ENCODE measurements around the gene RANGRF. TPM values are rescaled to one million over a fixed set of nuclear protein-coding genes. Genes with fewer than 3 reads are reported as not detected.

RANGRF gene
- total and polyA plus RNA-seq, 2 donors (not counting 1 experiment from before 2014, with no cell fraction given), result 48.8 to 83.2 TPM

DNA sequence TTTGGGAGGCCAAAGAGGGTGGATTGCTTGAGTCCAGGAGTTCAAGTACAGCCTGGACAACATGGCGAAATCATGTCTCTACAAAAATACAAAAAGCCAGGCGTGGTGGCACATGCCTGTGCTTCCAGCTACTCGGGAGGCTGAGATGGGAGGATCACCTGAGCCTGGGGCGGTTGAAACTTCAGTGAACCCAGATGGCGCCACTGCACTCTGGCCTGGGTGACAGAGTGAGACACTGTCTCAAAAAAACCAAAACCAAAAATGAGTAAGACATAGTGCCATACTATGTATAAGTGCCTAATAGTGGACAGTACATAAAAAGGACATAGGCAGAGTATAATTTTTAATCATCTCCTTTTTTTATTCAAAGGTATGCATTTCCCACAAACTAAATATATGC lies 44.6 kb upstream of the RANGRF start:
- 100% methylated on average over 2 of the region's 5 CpGs for WGBS (ENCODE audit: insufficient coverage)
- intact Hi-C loops (cut with micrococcal nuclease), result no loop called here
- no peak overlapping the region for H3K27ac Mint-ChIP-seq
- peaks cover 0 to 3% (median 0%) of the 10 kb centered on the region in 3 donors for H3K9me3 ChIP-seq (ENCODE audit: control extremely low read depth in 1 of 3, control insufficient read depth in 2 of 3, insufficient read depth in 1 of 3, low read length in 2 of 3)
- H3K4me3 ChIP-seq (ENCODE audit: control extremely low read depth in 1 of 5, extremely low read depth in 1 of 5, insufficient read depth in 1 of 5, low read depth in 2 of 5, low read length in 4 of 5), result no peak overlapping the region
- H3K9me3 Mint-ChIP-seq (ENCODE audit: insufficient read depth), result no peaks in the 10 kb centered on the region
- H3K79me2 ChIP-seq (ENCODE audit: control insufficient read depth, insufficient read depth, low read length), result peaks cover 77% of the 10 kb centered on the region
- POLR2A ChIA-PET, result interaction anchor here (0.6 to 5.9 kb wide), 3 partner anchors 20 to 49 kb away, joined by 3 to 158 read pairs (median 3); no protein-coding TSS in a partner anchor
- peaks cover 62% of the 10 kb centered on the region for H4K20me1 ChIP-seq (ENCODE audit: control insufficient read depth, insufficient read depth, low read length, poor library complexity, severe bottlenecking)
- H3K4me2 ChIP-seq (replicated peaks; ENCODE audit: low read depth, low read length, poor library complexity, severe bottlenecking), result no peak overlapping the region
- TF ChIP-seq, protein P1, sequence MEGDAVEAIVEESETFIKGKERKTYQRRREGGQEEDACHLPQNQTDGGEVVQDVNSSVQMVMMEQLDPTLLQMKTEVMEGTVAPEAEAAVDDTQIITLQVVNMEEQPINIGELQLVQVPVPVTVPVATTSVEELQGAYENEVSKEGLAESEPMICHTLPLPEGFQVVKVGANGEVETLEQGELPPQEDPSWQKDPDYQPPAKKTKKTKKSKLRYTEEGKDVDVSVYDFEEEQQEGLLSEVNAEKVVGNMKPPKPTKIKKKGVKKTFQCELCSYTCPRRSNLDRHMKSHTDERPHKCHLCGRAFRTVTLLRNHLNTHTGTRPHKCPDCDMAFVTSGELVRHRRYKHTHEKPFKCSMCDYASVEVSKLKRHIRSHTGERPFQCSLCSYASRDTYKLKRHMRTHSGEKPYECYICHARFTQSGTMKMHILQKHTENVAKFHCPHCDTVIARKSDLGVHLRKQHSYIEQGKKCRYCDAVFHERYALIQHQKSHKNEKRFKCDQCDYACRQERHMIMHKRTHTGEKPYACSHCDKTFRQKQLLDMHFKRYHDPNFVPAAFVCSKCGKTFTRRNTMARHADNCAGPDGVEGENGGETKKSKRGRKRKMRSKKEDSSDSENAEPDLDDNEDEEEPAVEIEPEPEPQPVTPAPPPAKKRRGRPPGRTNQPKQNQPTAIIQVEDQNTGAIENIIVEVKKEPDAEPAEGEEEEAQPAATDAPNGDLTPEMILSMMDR (IDR thresholded peaks at IDR 0.05), result no peak
- CTCF ChIA-PET, result interaction anchor here (0.6 to 1.9 kb wide), 7 partner anchors 13 to 1991 kb away, joined by 3 to 13 read pairs (median 3); partner anchors contain the start of gene TMEM107
- DNase-seq (no peak), ATAC-seq (ENCODE audit: low read depth) (no peak)
- H3K27ac ChIP-seq (ENCODE audit: low read length in 2 of 2), result peak overlapping the region in 1 of 2 donors; percentile 100
- no peak overlapping the region for H2AFZ ChIP-seq (ENCODE audit: insufficient read depth, low read depth, low read length, poor library complexity, severe bottlenecking)
- H3K36me3 ChIP-seq (replicated peaks in 1 of 2; ENCODE audit: control extremely low read depth in 1 of 2, control insufficient read depth in 1 of 2, extremely low read depth in 1 of 2, insufficient read depth in 2 of 2, low read length in 1 of 2), result peaks cover 2 to 56% of the 10 kb centered on the region in 2 experiments
- peaks cover 40% of the 10 kb centered on the region for H3K4me1 Mint-ChIP-seq
- peaks cover 26 to 31% of the 10 kb centered on the region in 2 donors for H3K4me1 ChIP-seq (ENCODE audit: control insufficient read depth in 2 of 2, insufficient read depth in 2 of 2, low read length in 2 of 2)
- no peaks in the 10 kb centered on the region for H3K27me3 ChIP-seq (replicated peaks in 1 of 4; ENCODE audit: control extremely low read depth in 1 of 4, control insufficient read depth in 3 of 4, insufficient read depth in 4 of 4, low read length in 3 of 4)
- H3K27me3 Mint-ChIP-seq, result no peaks in the 10 kb centered on the region
- no peak overlapping the region for H3K9ac ChIP-seq (ENCODE audit: low read length)
- H3K4me3 Mint-ChIP-seq, result peak overlapping the region; percentile 19

GRCh38 chr17:8244768-8245167 lies 43.7 kb upstream of the RANGRF start:
- POLR2A ChIA-PET, result interaction anchor here (5.9 kb wide), 1 partner anchor 21 kb away, joined by 158 read pairs; no protein-coding TSS in a partner anchor

More at GRCh38 chr17:8244768-8245167, 43.7 kb upstream of the RANGRF start:
- Mint-ChIP-seq H3K4me1 (peaks cover 44% of the 10 kb centered on the region), H3K9me3 (ENCODE audit: insufficient read depth) (no peaks in the 10 kb centered on the region), H3K4me3 (no peak overlapping the region), H3K27me3 (no peaks in the 10 kb centered on the region), H3K27ac (peak overlapping the region; percentile 16)
- Histone ChIP-seq H3K4me2 (replicated peaks; ENCODE audit: low read depth, low read length, poor library complexity, severe bottlenecking) (no peak overlapping the region), H3K27me3 (replicated peaks in 1 of 4; ENCODE audit: control extremely low read depth in 1 of 4, control insufficient read depth in 3 of 4, insufficient read depth in 4 of 4, low read length in 3 of 4) (no peaks in the 10 kb centered on the region), H3K36me3 (replicated peaks in 1 of 2; ENCODE audit: control extremely low read depth in 1 of 2, control insufficient read depth in 1 of 2, extremely low read depth in 1 of 2, insufficient read depth in 2 of 2, low read length in 1 of 2) (peaks cover 2 to 46% of the 10 kb centered on the region in 2 experiments), H3K27ac (ENCODE audit: low read length in 2 of 2) (peak overlapping the region in 1 of 2 donors; percentile 100), H3K79me2 (ENCODE audit: control insufficient read depth, insufficient read depth, low read length) (peaks cover 74% of the 10 kb centered on the region), H3K4me3 (ENCODE audit: control extremely low read depth in 1 of 5, extremely low read depth in 1 of 5, insufficient read depth in 1 of 5, low read depth in 2 of 5, low read length in 4 of 5) (no peak overlapping the region), H2AFZ (ENCODE audit: insufficient read depth, low read depth, low read length, poor library complexity, severe bottlenecking) (no peak overlapping the region), H3K4me1 (ENCODE audit: control insufficient read depth in 2 of 2, insufficient read depth in 2 of 2, low read length in 2 of 2) (peaks cover 31 to 37% of the 10 kb centered on the region in 2 donors), H3K9me3 (ENCODE audit: control extremely low read depth in 1 of 3, control insufficient read depth in 2 of 3, insufficient read depth in 1 of 3, low read length in 2 of 3) (peaks cover 0 to 3% (median 0%) of the 10 kb centered on the region in 3 donors), H3K9ac (ENCODE audit: low read length) (no peak overlapping the region), H4K20me1 (ENCODE audit: control insufficient read depth, insufficient read depth, low read length, poor library complexity, severe bottlenecking) (peaks cover 54% of the 10 kb centered on the region)
- DNase-seq (no peak), ATAC-seq (ENCODE audit: low read depth) (no peak)
- TF ChIP-seq, protein P1 (IDR thresholded peaks at IDR 0.05), result no peak
- TF ChIP-seq EZH2 (IDR thresholded peaks at IDR 0.05; ENCODE audit: borderline replicate concordance, insufficient read depth, low read depth, low read length, poor library complexity, severe bottlenecking), result no peak
- intact Hi-C loops (cut with micrococcal nuclease), result loop anchor here (5.0 kb wide), 2 partner anchors 32 to 193 kb away; partner anchors contain the start of genes AURKB and NDEL1
- 100% methylated on average over 2 of the region's 8 CpGs for WGBS (ENCODE audit: insufficient coverage)
- CTCF ChIA-PET, result interaction anchor here (0.6 to 1.9 kb wide), 7 partner anchors 11 to 1990 kb away, joined by 3 to 13 read pairs (median 3); no protein-coding TSS in a partner anchor

Data from B cell (primary cell).